Head of caudate nucleus (tissue), 42 donors: Measurements from ENCODE around the gene GAPDHS.
A peak's percentile ranks its signal among the peaks of the same experiment; 100 is the strongest.

ENCODE experiments used
- DNase-seq, 42 donors: peaks; one replicate each; pipeline versions ENCODE4 v3.0.0 to v3.0.0-alpha.2; 2020 to 2021; ENCODE audit warnings: mixed read lengths in 7 of 42
- intact Hi-C: fragments of 100-400 bp; cut with DNase I; formaldehyde crosslinking; loops from one replicate; pipeline ENCODE4 v1.15.0; 2022

Gene GAPDHS

GRCh38 chr19:35529241-35530218 is 3.7 kb upstream of the GAPDHS start:
- intact Hi-C loops, result no loop called here
- peak in 7 of 42 donors; percentile 11 to 57 (median 38) for DNase-seq

GRCh38 chr19:35531291-35531690 is 2.0 kb upstream of the GAPDHS start:
- intact Hi-C loops, result no loop called here
- no peak for DNase-seq

- intact Hi-C loops, result no loop called here
- DNase-seq, result peak in 2 of 42 donors; percentile 36 to 42
These were observed 651 bp downstream of the GAPDHS start for GRCh38 chr19:35533822-35534392.

GRCh38 chr19:35534803-35535480 is 1.7 kb downstream of the GAPDHS start:
- intact Hi-C loops, result no loop called here
- DNase-seq, result peak in 23 of 42 donors; percentile 14 to 73 (median 43)

GRCh38 chr19:35539314-35539713 is 6.1 kb downstream of the GAPDHS start:
- DNase-seq, result no peak
- intact Hi-C loops, result no loop called here

GRCh38 chr19:35539850-35540249 is 6.6 kb downstream of the GAPDHS start:
- intact Hi-C loops, result no loop called here
- no peak for DNase-seq

GRCh38 chr19:35540356-35540927 is 7.2 kb downstream of the GAPDHS start:
- DNase-seq, result no peak
- intact Hi-C loops, result no loop called here

GRCh38 chr19:35542209-35542608 is 9.0 kb downstream of the GAPDHS start:
- intact Hi-C loops, result no loop called here
- DNase-seq, result no peak

- DNase-seq, result no peak
- intact Hi-C loops, result no loop called here
These were observed 10.2 kb downstream of the GAPDHS start for GRCh38 chr19:35543280-35544109.

- intact Hi-C loops, result no loop called here
- no peak for DNase-seq
These were observed 11.0 kb downstream of the GAPDHS start for GRCh38 chr19:35544110-35544802.

GRCh38 chr19:35545001-35545854 is 12.0 kb downstream of the GAPDHS start, which contains the start of gene TMEM147:
TSS of gene TMEM147 (plus strand) at chr19:35545626. CDS start at chr19:35545740, 114 bp downstream.
- intact Hi-C loops, result loop anchor here (5.0 kb wide), 1 partner anchor 172 kb away; the partner anchor contains the start of gene KMT2B
- DNase-seq, result peak; percentile 76 to 97 (median 94)

- intact Hi-C loops, result loop anchor here (5.0 kb wide), 1 partner anchor 171 kb away; the partner anchor contains the start of gene KMT2B
- peak in 25 of 42 donors; percentile 3 to 58 (median 31) for DNase-seq
These were observed 12.7 kb downstream of the GAPDHS start for GRCh38 chr19:35545855-35546381.

GRCh38 chr19:35546532-35546931 is 13.3 kb downstream of the GAPDHS start:
- intact Hi-C loops, result loop anchor here (5.0 kb wide), 1 partner anchor 171 kb away; the partner anchor contains the start of gene KMT2B
- no peak for DNase-seq

- peak in 36 of 42 donors; percentile 15 to 83 (median 54) for DNase-seq
- intact Hi-C loops, result loop anchor here (5.0 kb wide), 1 partner anchor 168 kb away; the partner anchor contains the start of gene KMT2B
These were observed 16.0 kb downstream of the GAPDHS start for GRCh38 chr19:35549174-35549788.

- intact Hi-C loops, result loop anchor here (5.0 kb wide), 1 partner anchor 167 kb away; the partner anchor contains the start of gene KMT2B
- no peak for DNase-seq
These were observed 16.7 kb downstream of the GAPDHS start for GRCh38 chr19:35549879-35550523.
